Ascending aorta (tissue), 2 donors: ENCODE data around the gene PRRT2. TPM values are rescaled to one million over a fixed set of nuclear protein-coding genes. Genes with fewer than 3 reads are reported as not detected.
"Not testable (repeated sequence)": the region's sequence is repeated elsewhere in the genome, so short reads cannot be mapped to it uniquely, and the experiment has no call there.

ENCODE experiments used
- DNase-seq, 2 donors: peaks; one replicate each; pipeline ENCODE4 v3.0.0-alpha.2; 2019; ENCODE audit warnings: low spot score in 2 of 2
- H3K27ac ChIP-seq, 2 donors: fragments of 200-600 bp; sonication (generic); one replicate each; pipeline ENCODE4 v1.5.1; 2016 to 2017; ENCODE audit warnings: mild to moderate bottlenecking in 1 of 2
- H3K27me3 ChIP-seq: fragments of 200-600 bp; sonication (generic); one replicate; pipeline ENCODE4 v1.5.1; 2017
- H3K36me3 ChIP-seq, 2 donors: fragments of 200-600 bp; sonication (generic); one replicate each; pipeline ENCODE4 v1.5.1; 2016
- H3K4me1 ChIP-seq, 2 donors: fragments of 200-600 bp; sonication (generic); one replicate each; pipeline ENCODE4 v1.5.1; 2016 to 2017; ENCODE audit warnings: mild to moderate bottlenecking in 1 of 2
- H3K4me3 ChIP-seq, 2 donors: fragments of 200-600 bp; sonication (generic); one replicate each; pipeline ENCODE4 v1.5.1; 2016 to 2017; ENCODE audit warnings: mild to moderate bottlenecking in 1 of 2
- H3K9me3 ChIP-seq, 2 donors: fragments of 200-600 bp; sonication (generic); one replicate each; pipeline ENCODE4 v1.5.1; 2016
- intact Hi-C: fragments of 100-400 bp; cut with DNase I; formaldehyde crosslinking; loops from one replicate; pipeline ENCODE4 v1.15.1; 2023
- total RNA-seq: library from RNA; depleted of rRNA; stranded (reverse); fragments of >200 nt; gene quantifications from one replicate; pipeline ENCODE4 v1.1.0, GENCODE V29; 2016
- TF ChIP-seq, protein P1 (sequence below), 3 experiments: fragments of 200-600 bp in 2 of 3; fragments of 450-650 bp in 1 of 3; sonication (generic) in 2 of 3; IDR thresholded peaks; one replicate each; pipeline ENCODE4 v1.5.1; 2016 to 2019; ENCODE audit warnings: antibody characterized with exemption in 3 of 3, mild to moderate bottlenecking in 1 of 3, moderate library complexity in 1 of 3

PRRT2 gene
- total RNA-seq, 1 donor from 2014 or later = 5.0 TPM

- Histone ChIP-seq H3K27ac (no peak overlapping the region), H3K36me3 (peaks cover 58% of the 10 kb centered on the region in 2 donors), H3K9me3 (no peaks in the 10 kb centered on the region)
Observed at GRCh38 chr16:29831490-29831889, 19.5 kb downstream of the PRRT2 start.

GRCh38 chr16:29833219-29833618, 21.2 kb downstream of the PRRT2 start:
- H3K27ac ChIP-seq, DNase-seq, H3K4me3 ChIP-seq, intact Hi-C loops, H3K4me1 ChIP-seq, H3K9me3 ChIP-seq, H3K27me3 ChIP-seq: not testable (repeated sequence)
- peaks cover 71 to 75% of the 10 kb centered on the region in 2 donors for H3K36me3 ChIP-seq

More at GRCh38 chr16:29831490-29831889, 19.5 kb downstream of the PRRT2 start:
- no peaks in the 10 kb centered on the region for H3K27me3 ChIP-seq
- TF ChIP-seq, protein P1, sequence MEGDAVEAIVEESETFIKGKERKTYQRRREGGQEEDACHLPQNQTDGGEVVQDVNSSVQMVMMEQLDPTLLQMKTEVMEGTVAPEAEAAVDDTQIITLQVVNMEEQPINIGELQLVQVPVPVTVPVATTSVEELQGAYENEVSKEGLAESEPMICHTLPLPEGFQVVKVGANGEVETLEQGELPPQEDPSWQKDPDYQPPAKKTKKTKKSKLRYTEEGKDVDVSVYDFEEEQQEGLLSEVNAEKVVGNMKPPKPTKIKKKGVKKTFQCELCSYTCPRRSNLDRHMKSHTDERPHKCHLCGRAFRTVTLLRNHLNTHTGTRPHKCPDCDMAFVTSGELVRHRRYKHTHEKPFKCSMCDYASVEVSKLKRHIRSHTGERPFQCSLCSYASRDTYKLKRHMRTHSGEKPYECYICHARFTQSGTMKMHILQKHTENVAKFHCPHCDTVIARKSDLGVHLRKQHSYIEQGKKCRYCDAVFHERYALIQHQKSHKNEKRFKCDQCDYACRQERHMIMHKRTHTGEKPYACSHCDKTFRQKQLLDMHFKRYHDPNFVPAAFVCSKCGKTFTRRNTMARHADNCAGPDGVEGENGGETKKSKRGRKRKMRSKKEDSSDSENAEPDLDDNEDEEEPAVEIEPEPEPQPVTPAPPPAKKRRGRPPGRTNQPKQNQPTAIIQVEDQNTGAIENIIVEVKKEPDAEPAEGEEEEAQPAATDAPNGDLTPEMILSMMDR (IDR thresholded peaks at IDR 0.05) = no peak
- H3K4me1 ChIP-seq = no peaks in the 10 kb centered on the region
- no peak overlapping the region for H3K4me3 ChIP-seq
- DNase-seq = no peak
- intact Hi-C loops = no loop called here

DNA sequence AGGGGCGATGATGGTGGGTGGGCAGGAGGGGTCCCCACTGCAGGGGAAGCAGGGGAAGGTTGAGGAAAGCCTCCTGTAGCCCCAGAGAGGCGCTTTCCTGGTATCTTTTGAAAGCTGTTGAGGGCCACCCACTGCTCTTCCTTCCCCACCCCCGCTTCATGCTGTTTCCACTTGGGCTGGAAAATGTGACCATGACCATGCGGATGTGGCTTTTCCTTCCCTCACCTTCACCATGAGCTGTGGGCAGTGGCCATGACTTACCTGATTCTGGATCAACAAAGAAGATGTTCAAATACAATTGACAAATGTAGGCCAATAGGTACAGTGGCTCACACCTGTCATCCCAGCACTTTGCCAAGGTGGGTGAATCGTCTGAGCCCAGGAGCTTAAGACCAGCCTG, 22.1 kb downstream of the PRRT2 start:
- H3K9me3 ChIP-seq = no peaks in the 10 kb centered on the region
- no peaks in the 10 kb centered on the region for H3K4me1 ChIP-seq
- H3K27me3 ChIP-seq = no peaks in the 10 kb centered on the region
- no peak overlapping the region for H3K4me3 ChIP-seq
- intact Hi-C loops = no loop called here
- no peak for DNase-seq
- peaks cover 77 to 82% of the 10 kb centered on the region in 2 donors for H3K36me3 ChIP-seq
- H3K27ac ChIP-seq = no peak overlapping the region
- TF ChIP-seq, protein P1 (IDR thresholded peaks at IDR 0.05) = no peak

DNA sequence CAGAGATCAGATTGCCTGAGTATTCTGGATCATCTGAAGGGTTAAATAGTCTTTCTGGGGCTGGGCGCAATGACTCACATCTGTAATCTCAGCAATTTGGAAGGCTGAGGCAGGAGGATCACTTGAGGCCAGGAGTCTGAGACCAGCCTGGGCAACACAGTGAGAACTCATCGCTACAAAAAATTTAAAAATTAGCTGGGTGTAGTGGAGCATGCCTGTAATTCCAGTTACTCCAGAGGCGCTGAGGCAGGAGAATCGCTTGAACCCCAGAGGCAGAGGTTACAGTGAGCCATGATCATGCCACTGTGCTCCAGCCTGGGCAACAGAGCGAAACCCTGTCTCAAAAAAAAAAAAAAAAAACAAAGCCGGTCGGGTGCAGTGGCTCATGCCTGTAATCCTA, 23.9 kb downstream of the PRRT2 start:
- TF ChIP-seq, protein P1 (IDR thresholded peaks at IDR 0.05) = no peak
- Histone ChIP-seq H3K36me3 (peaks cover 89% of the 10 kb centered on the region in 2 donors), H3K27ac (no peak overlapping the region), H3K4me1 (no peaks in the 10 kb centered on the region), H3K9me3 (no peaks in the 10 kb centered on the region), H3K27me3 (no peaks in the 10 kb centered on the region), H3K4me3 (no peak overlapping the region)
- DNase-seq = no peak
- intact Hi-C loops = no loop called here

DNA sequence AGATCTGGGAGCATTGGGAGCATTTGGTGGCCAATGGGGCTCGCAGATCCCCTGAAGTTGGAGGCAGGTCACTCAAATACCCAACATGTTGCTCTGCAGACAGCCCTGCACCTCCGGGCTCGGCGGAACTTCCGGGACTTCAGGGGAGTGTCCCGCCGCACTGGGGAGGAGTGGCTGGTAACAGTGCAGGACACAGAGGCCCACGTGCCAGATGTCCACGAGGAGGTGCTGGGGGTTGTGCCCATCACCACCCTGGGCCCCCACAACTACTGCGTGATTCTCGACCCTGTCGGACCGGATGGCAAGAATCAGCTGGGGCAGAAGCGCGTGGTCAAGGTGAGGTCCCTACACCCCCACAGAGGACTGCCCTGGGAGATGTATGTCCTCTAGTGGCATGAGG, 24.6 kb downstream of the PRRT2 start:
- no peaks in the 10 kb centered on the region for H3K4me1 ChIP-seq
- DNase-seq = no peak
- H3K9me3 ChIP-seq = no peaks in the 10 kb centered on the region
- TF ChIP-seq, protein P1 (IDR thresholded peaks at IDR 0.05) = no peak
- no peak overlapping the region for H3K4me3 ChIP-seq
- peaks cover 88 to 89% of the 10 kb centered on the region in 2 donors for H3K36me3 ChIP-seq
- no peaks in the 10 kb centered on the region for H3K27me3 ChIP-seq
- no peak overlapping the region for H3K27ac ChIP-seq
- intact Hi-C loops = no loop called here

DNA sequence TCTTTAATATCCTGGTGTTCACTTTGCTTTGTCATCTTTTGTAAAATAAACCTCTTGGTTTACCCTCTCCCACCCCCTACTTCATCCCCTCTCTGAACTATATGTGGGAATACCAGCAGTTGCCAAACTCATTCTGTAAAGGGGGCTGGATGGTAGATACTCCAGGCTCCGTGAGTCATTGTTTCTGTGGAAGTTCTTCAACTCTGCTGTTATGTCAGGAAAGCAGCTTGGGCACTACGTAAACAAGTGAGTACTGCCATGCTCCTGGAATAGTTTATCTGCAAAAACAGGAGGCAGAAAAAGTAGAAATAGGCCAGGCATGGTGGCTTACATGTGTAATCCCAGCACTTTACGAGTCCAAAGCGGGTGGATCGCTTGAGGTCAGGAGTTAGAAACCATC, 25.8 kb downstream of the PRRT2 start:
- peaks cover 91% of the 10 kb centered on the region in 2 donors for H3K36me3 ChIP-seq

More for the DNA sequence above, 25.8 kb downstream of the PRRT2 start:
- TF ChIP-seq, protein P1 (IDR thresholded peaks at IDR 0.05) = no peak
- intact Hi-C loops = no loop called here
- Histone ChIP-seq H3K4me3 (no peak overlapping the region), H3K4me1 (no peaks in the 10 kb centered on the region), H3K27ac (no peak overlapping the region), H3K27me3 (no peaks in the 10 kb centered on the region), H3K9me3 (no peaks in the 10 kb centered on the region)
- DNase-seq = no peak
